ENCODE data around the gene GLRA1. TPM values are rescaled to one million over a fixed set of nuclear protein-coding genes. Genes with fewer than 3 reads are reported as not detected.
"Not testable (repeated sequence)": the region's sequence is repeated elsewhere in the genome, so short reads cannot be mapped to it uniquely, and the experiment has no call there.

The GLRA1 gene
- polyA plus RNA-seq, 2 donors: not detected

- Histone ChIP-seq H3K27me3 (ENCODE audit: control insufficient read depth in 1 of 2, insufficient read depth in 2 of 2, low read length in 2 of 2) (no peaks in the 10 kb centered on the region), H3K4me1 (ENCODE audit: control insufficient read depth in 2 of 2, insufficient read depth in 2 of 2, low read length in 1 of 2) (no peaks in the 10 kb centered on the region), H3K9me3 (ENCODE audit: control insufficient read depth in 2 of 2, insufficient read depth in 1 of 2, low read depth in 1 of 2, low read length in 1 of 2) (no peaks in the 10 kb centered on the region), H3K27ac (ENCODE audit: low read depth in 2 of 2, low read length in 1 of 2) (no peak overlapping the region), H3K4me3 (ENCODE audit: low read depth in 1 of 2, low read length in 2 of 2) (no peak overlapping the region), H3K36me3 (ENCODE audit: control insufficient read depth in 2 of 2, insufficient read depth in 2 of 2, low read length in 1 of 2) (no peaks in the 10 kb centered on the region)
- WGBS, 2 donors: 89 to 90% methylated on average over 3 of the region's 3 CpGs
These were observed 52.0 kb downstream of the GLRA1 start for GRCh38 chr5:151872701-151873100.

- H3K27ac ChIP-seq (ENCODE audit: low read depth in 2 of 2, low read length in 1 of 2): no peak overlapping the region
- H3K27me3 ChIP-seq (ENCODE audit: control insufficient read depth in 1 of 2, insufficient read depth in 2 of 2, low read length in 2 of 2): no peaks in the 10 kb centered on the region
- H3K4me3 ChIP-seq (ENCODE audit: low read depth in 1 of 2, low read length in 2 of 2): no peak overlapping the region
- H3K4me1 ChIP-seq (ENCODE audit: control insufficient read depth in 2 of 2, insufficient read depth in 2 of 2, low read length in 1 of 2): no peaks in the 10 kb centered on the region
- no peaks in the 10 kb centered on the region for H3K36me3 ChIP-seq (ENCODE audit: control insufficient read depth in 2 of 2, insufficient read depth in 2 of 2, low read length in 1 of 2)
- peaks cover 0 to under 1% of the 10 kb centered on the region in 2 donors for H3K9me3 ChIP-seq (ENCODE audit: control insufficient read depth in 2 of 2, insufficient read depth in 1 of 2, low read depth in 1 of 2, low read length in 1 of 2)
- 52 to 62% methylated on average over 3 of the region's 3 CpGs for WGBS, 2 donors
These were observed 53.8 kb downstream of the GLRA1 start for GRCh38 chr5:151870820-151871219.

- Histone ChIP-seq H3K36me3 (ENCODE audit: control insufficient read depth in 2 of 2, insufficient read depth in 2 of 2, low read length in 1 of 2) (no peaks in the 10 kb centered on the region), H3K27ac (ENCODE audit: low read depth in 2 of 2, low read length in 1 of 2) (no peak overlapping the region), H3K9me3 (ENCODE audit: control insufficient read depth in 2 of 2, insufficient read depth in 1 of 2, low read depth in 1 of 2, low read length in 1 of 2) (peaks cover 0 to 3% of the 10 kb centered on the region in 2 donors), H3K4me3 (ENCODE audit: low read depth in 1 of 2, low read length in 2 of 2) (no peak overlapping the region), H3K4me1 (ENCODE audit: control insufficient read depth in 2 of 2, insufficient read depth in 2 of 2, low read length in 1 of 2) (no peaks in the 10 kb centered on the region), H3K27me3 (ENCODE audit: control insufficient read depth in 1 of 2, insufficient read depth in 2 of 2, low read length in 2 of 2) (no peaks in the 10 kb centered on the region)
- 79 to 84% methylated on average over 2 of the region's 2 CpGs for WGBS, 2 donors
These were observed 54.4 kb downstream of the GLRA1 start for GRCh38 chr5:151870271-151870670.

GRCh38 chr5:151869843-151870242, 54.8 kb downstream of the GLRA1 start:
- Histone ChIP-seq H3K27ac (ENCODE audit: low read depth in 2 of 2, low read length in 1 of 2) (no peak overlapping the region), H3K4me3 (ENCODE audit: low read depth in 1 of 2, low read length in 2 of 2) (no peak overlapping the region), H3K4me1 (ENCODE audit: control insufficient read depth in 2 of 2, insufficient read depth in 2 of 2, low read length in 1 of 2) (no peaks in the 10 kb centered on the region), H3K27me3 (ENCODE audit: control insufficient read depth in 1 of 2, insufficient read depth in 2 of 2, low read length in 2 of 2) (no peaks in the 10 kb centered on the region), H3K36me3 (ENCODE audit: control insufficient read depth in 2 of 2, insufficient read depth in 2 of 2, low read length in 1 of 2) (no peaks in the 10 kb centered on the region), H3K9me3 (ENCODE audit: control insufficient read depth in 2 of 2, insufficient read depth in 1 of 2, low read depth in 1 of 2, low read length in 1 of 2) (peaks cover 0 to 3% of the 10 kb centered on the region in 2 donors)
- WGBS, 2 donors: 87 to 88% methylated on average over 2 of the region's 2 CpGs

GRCh38 chr5:151868451-151868850, 56.2 kb downstream of the GLRA1 start:
- Histone ChIP-seq H3K36me3 (ENCODE audit: control insufficient read depth in 2 of 2, insufficient read depth in 2 of 2, low read length in 1 of 2) (no peaks in the 10 kb centered on the region), H3K27ac (ENCODE audit: low read depth in 2 of 2, low read length in 1 of 2) (no peak overlapping the region), H3K9me3 (ENCODE audit: control insufficient read depth in 2 of 2, insufficient read depth in 1 of 2, low read depth in 1 of 2, low read length in 1 of 2) (peaks cover 0 to 3% of the 10 kb centered on the region in 2 donors), H3K27me3 (ENCODE audit: control insufficient read depth in 1 of 2, insufficient read depth in 2 of 2, low read length in 2 of 2) (no peaks in the 10 kb centered on the region), H3K4me1 (ENCODE audit: control insufficient read depth in 2 of 2, insufficient read depth in 2 of 2, low read length in 1 of 2) (no peaks in the 10 kb centered on the region), H3K4me3 (ENCODE audit: low read depth in 1 of 2, low read length in 2 of 2) (no peak overlapping the region)
- 72 to 76% methylated on average over 4 of the region's 4 CpGs for WGBS, 2 donors

- H3K27me3 ChIP-seq (ENCODE audit: control insufficient read depth in 1 of 2, insufficient read depth in 2 of 2, low read length in 2 of 2): no peaks in the 10 kb centered on the region
- H3K9me3 ChIP-seq (ENCODE audit: control insufficient read depth in 2 of 2, insufficient read depth in 1 of 2, low read depth in 1 of 2, low read length in 1 of 2): peaks cover 0 to 3% of the 10 kb centered on the region in 2 donors
- H3K27ac ChIP-seq (ENCODE audit: low read depth in 2 of 2, low read length in 1 of 2): no peak overlapping the region
- WGBS, 2 donors: 73 to 76% methylated on average over 7 of the region's 7 CpGs
- H3K4me1 ChIP-seq (ENCODE audit: control insufficient read depth in 2 of 2, insufficient read depth in 2 of 2, low read length in 1 of 2): no peaks in the 10 kb centered on the region
- no peaks in the 10 kb centered on the region for H3K36me3 ChIP-seq (ENCODE audit: control insufficient read depth in 2 of 2, insufficient read depth in 2 of 2, low read length in 1 of 2)
- H3K4me3 ChIP-seq (ENCODE audit: low read depth in 1 of 2, low read length in 2 of 2): no peak overlapping the region
These were observed 60.4 kb downstream of the GLRA1 start for GRCh38 chr5:151864061-151864748.

- Histone ChIP-seq H3K9me3 (ENCODE audit: control insufficient read depth in 2 of 2, insufficient read depth in 1 of 2, low read depth in 1 of 2, low read length in 1 of 2) (peaks cover 0 to 3% of the 10 kb centered on the region in 2 donors), H3K4me1 (ENCODE audit: control insufficient read depth in 2 of 2, insufficient read depth in 2 of 2, low read length in 1 of 2) (no peaks in the 10 kb centered on the region), H3K27ac (ENCODE audit: low read depth in 2 of 2, low read length in 1 of 2) (no peak overlapping the region), H3K36me3 (ENCODE audit: control insufficient read depth in 2 of 2, insufficient read depth in 2 of 2, low read length in 1 of 2) (no peaks in the 10 kb centered on the region), H3K27me3 (ENCODE audit: control insufficient read depth in 1 of 2, insufficient read depth in 2 of 2, low read length in 2 of 2) (no peaks in the 10 kb centered on the region), H3K4me3 (ENCODE audit: low read depth in 1 of 2, low read length in 2 of 2) (no peak overlapping the region)
- WGBS, 2 donors: 28 to 38% methylated on average over 1 of the region's 1 CpG
These were observed 61.1 kb downstream of the GLRA1 start for GRCh38 chr5:151863566-151863965.

- H3K27ac ChIP-seq (ENCODE audit: low read depth in 2 of 2, low read length in 1 of 2): no peak overlapping the region
- peaks cover 0 to 3% of the 10 kb centered on the region in 2 donors for H3K9me3 ChIP-seq (ENCODE audit: control insufficient read depth in 2 of 2, insufficient read depth in 1 of 2, low read depth in 1 of 2, low read length in 1 of 2)
- no peaks in the 10 kb centered on the region for H3K36me3 ChIP-seq (ENCODE audit: control insufficient read depth in 2 of 2, insufficient read depth in 2 of 2, low read length in 1 of 2)
- no peaks in the 10 kb centered on the region for H3K4me1 ChIP-seq (ENCODE audit: control insufficient read depth in 2 of 2, insufficient read depth in 2 of 2, low read length in 1 of 2)
- no peak overlapping the region for H3K4me3 ChIP-seq (ENCODE audit: low read depth in 1 of 2, low read length in 2 of 2)
- WGBS, 2 donors: 69 to 75% methylated on average over 2 of the region's 2 CpGs
- H3K27me3 ChIP-seq (ENCODE audit: control insufficient read depth in 1 of 2, insufficient read depth in 2 of 2, low read length in 2 of 2): no peaks in the 10 kb centered on the region
These were observed 61.7 kb downstream of the GLRA1 start for GRCh38 chr5:151862811-151863472.

- H3K4me1 ChIP-seq (ENCODE audit: control insufficient read depth in 2 of 2, insufficient read depth in 2 of 2, low read length in 1 of 2); H3K9me3 ChIP-seq (ENCODE audit: control insufficient read depth in 2 of 2, insufficient read depth in 1 of 2, low read depth in 1 of 2, low read length in 1 of 2); H3K27ac ChIP-seq (ENCODE audit: low read depth in 2 of 2, low read length in 1 of 2); H3K27me3 ChIP-seq (ENCODE audit: control insufficient read depth in 1 of 2, insufficient read depth in 2 of 2, low read length in 2 of 2); H3K4me3 ChIP-seq (ENCODE audit: low read depth in 1 of 2, low read length in 2 of 2); H3K36me3 ChIP-seq (ENCODE audit: control insufficient read depth in 2 of 2, insufficient read depth in 2 of 2, low read length in 1 of 2): not testable (repeated sequence)
- WGBS, 2 donors: 91 to 92% methylated on average over 3 of the region's 4 CpGs
These were observed 63.8 kb downstream of the GLRA1 start for GRCh38 chr5:151860867-151861266.

- Histone ChIP-seq H3K27me3 (ENCODE audit: control insufficient read depth in 1 of 2, insufficient read depth in 2 of 2, low read length in 2 of 2) (no peaks in the 10 kb centered on the region), H3K9me3 (ENCODE audit: control insufficient read depth in 2 of 2, insufficient read depth in 1 of 2, low read depth in 1 of 2, low read length in 1 of 2) (no peaks in the 10 kb centered on the region), H3K36me3 (ENCODE audit: control insufficient read depth in 2 of 2, insufficient read depth in 2 of 2, low read length in 1 of 2) (no peaks in the 10 kb centered on the region), H3K4me1 (ENCODE audit: control insufficient read depth in 2 of 2, insufficient read depth in 2 of 2, low read length in 1 of 2) (no peaks in the 10 kb centered on the region), H3K27ac (ENCODE audit: low read depth in 2 of 2, low read length in 1 of 2) (no peak overlapping the region), H3K4me3 (ENCODE audit: low read depth in 1 of 2, low read length in 2 of 2) (no peak overlapping the region)
- WGBS, 2 donors: 90 to 91% methylated on average over 5 of the region's 5 CpGs
These were observed 67.8 kb downstream of the GLRA1 start for GRCh38 chr5:151856861-151857260.
